ENCODE data around the gene ACSL1. TPM values are rescaled to one million over a fixed set of nuclear protein-coding genes. Genes with fewer than 3 reads are reported as not detected.

ACSL1 gene
- total and polyA plus RNA-seq, 2 experiments from 2014 or later = 6.2 to 13.1 TPM

DNA sequence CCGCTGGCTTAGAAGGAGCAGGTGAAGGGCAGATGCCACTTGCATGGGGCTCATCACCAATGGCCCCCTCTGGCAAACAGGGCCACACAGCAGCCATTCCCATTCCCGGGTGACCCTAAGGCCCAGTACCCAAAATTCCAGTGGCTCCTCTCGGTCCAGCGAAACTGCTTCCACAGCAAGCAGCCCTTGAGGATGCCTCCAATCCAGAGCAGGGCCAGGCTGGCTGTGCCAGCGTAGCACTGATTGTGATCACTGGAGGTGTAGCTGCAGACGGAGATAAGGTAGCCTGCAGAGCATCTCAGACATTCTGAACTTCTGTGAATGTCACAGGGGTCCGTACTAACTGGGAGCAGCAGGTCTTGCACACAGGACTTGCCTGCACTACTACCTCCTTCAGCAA, 27.3 kb downstream of the ACSL1 start:
- Mint-ChIP-seq H3K4me1 (peaks cover 10% of the 10 kb centered on the region; the same call in 2 of the 3 replicates), H3K36me3 (ENCODE audit: low read depth) (peaks cover 3% of the 10 kb centered on the region; the same call in 1 of the 3 replicates), H3K4me3 (no peak overlapping the region), H3K27ac (no peak overlapping the region), H3K27me3 (ENCODE audit: insufficient read depth, low read depth, poor library complexity) (peaks cover 3% of the 10 kb centered on the region), H3K9me3 (0 out of 3 replicates have a peak, but pooled peaks cover 4% of the 10 kb centered on the region)
- no peak for DNase-seq (ENCODE audit: low spot score)
- Histone ChIP-seq H3K27ac (ENCODE audit: low read depth) (no peak overlapping the region), H3K9me2 (ENCODE audit: insufficient read depth) (peaks cover 4% of the 10 kb centered on the region; the same call in 1 of the 2 replicates), H4K20me1 (replicated peaks; ENCODE audit: insufficient read depth) (no peaks in the 10 kb centered on the region), H3K4me2 (no peak overlapping the region), H3K27me3 (ENCODE audit: insufficient read depth) (no peaks in the 10 kb centered on the region), H3K4me1 (ENCODE audit: insufficient read depth) (peaks cover 3% of the 10 kb centered on the region), H2AFZ (no peak overlapping the region), H3K4me3 (no peak overlapping the region), H3K79me2 (replicated peaks; ENCODE audit: insufficient read depth) (no peaks in the 10 kb centered on the region), H3K36me3 (ENCODE audit: insufficient read depth) (peaks cover 4% of the 10 kb centered on the region; the same call in 1 of the 2 replicates), H3F3A (replicated peaks; ENCODE audit: low read depth) (no peaks in the 10 kb centered on the region)
- no peak for ATAC-seq
- no peak for TF ChIP-seq NANOG (IDR thresholded peaks at IDR 0.05; ENCODE audit: borderline replicate concordance)
- no peak for TF ChIP-seq CREB1 (CRISPR knock-in tag; IDR thresholded peaks at IDR 0.05; ENCODE audit: low read depth)
- TF ChIP-seq JUNB (IDR thresholded peaks at IDR 0.05; ENCODE audit: unreplicated experiment) = no peak
- no peak for TF ChIP-seq STAT1 (IDR thresholded peaks at IDR 0.05; ENCODE audit: unreplicated experiment)
- TF ChIP-seq EZH2 (IDR thresholded peaks at IDR 0.05; ENCODE audit: low read depth, unreplicated experiment) = no peak
- TF ChIP-seq EZH2phosphoT487 (IDR thresholded peaks at IDR 0.05; ENCODE audit: unreplicated experiment) = no peak
- no peak for TF ChIP-seq POLR2AphosphoS5 (IDR thresholded peaks at IDR 0.05; ENCODE audit: low read depth)
- TF ChIP-seq, protein P1, sequence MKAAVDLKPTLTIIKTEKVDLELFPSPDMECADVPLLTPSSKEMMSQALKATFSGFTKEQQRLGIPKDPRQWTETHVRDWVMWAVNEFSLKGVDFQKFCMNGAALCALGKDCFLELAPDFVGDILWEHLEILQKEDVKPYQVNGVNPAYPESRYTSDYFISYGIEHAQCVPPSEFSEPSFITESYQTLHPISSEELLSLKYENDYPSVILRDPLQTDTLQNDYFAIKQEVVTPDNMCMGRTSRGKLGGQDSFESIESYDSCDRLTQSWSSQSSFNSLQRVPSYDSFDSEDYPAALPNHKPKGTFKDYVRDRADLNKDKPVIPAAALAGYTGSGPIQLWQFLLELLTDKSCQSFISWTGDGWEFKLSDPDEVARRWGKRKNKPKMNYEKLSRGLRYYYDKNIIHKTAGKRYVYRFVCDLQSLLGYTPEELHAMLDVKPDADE (IDR thresholded peaks at IDR 0.05) = no peak

DNA sequence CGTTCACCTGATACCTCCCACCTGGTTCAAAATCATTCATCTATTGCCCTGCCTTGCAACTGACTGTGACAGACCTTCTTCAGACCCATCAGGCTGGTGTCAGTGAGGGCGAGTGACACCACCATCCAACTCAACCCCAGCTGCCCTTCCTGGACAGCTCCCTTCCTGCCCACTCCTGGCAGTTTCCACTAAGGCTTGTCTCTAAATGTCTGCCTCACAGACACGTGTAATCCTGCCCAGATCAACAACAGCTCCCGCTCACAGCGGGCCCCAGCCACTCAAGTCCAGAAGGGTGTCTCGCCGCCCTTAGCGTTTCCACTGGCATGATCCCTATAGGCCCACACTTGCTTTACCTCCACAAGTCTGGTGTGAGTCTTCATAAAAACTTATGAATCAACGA, 28.9 kb downstream of the ACSL1 start:
- H3K27ac Mint-ChIP-seq = no peak overlapping the region
- H3K36me3 ChIP-seq (ENCODE audit: insufficient read depth) = peaks cover 4% of the 10 kb centered on the region; the same call in 1 of the 2 replicates
- no peak for ATAC-seq
- TF ChIP-seq JUNB (IDR thresholded peaks at IDR 0.05; ENCODE audit: unreplicated experiment) (no peak), CREB1 (CRISPR knock-in tag; IDR thresholded peaks at IDR 0.05; ENCODE audit: low read depth) (no peak), NANOG (IDR thresholded peaks at IDR 0.05; ENCODE audit: borderline replicate concordance) (no peak), ZNF114 (CRISPR knock-in tag; IDR thresholded peaks at IDR 0.05) (no peak), POLR2AphosphoS5 (IDR thresholded peaks at IDR 0.05; ENCODE audit: low read depth) (no peak), EZH2phosphoT487 (IDR thresholded peaks at IDR 0.05; ENCODE audit: unreplicated experiment) (no peak)
- TF ChIP-seq, protein P1 (IDR thresholded peaks at IDR 0.05) = no peak
- TF ChIP-seq, protein P2, sequence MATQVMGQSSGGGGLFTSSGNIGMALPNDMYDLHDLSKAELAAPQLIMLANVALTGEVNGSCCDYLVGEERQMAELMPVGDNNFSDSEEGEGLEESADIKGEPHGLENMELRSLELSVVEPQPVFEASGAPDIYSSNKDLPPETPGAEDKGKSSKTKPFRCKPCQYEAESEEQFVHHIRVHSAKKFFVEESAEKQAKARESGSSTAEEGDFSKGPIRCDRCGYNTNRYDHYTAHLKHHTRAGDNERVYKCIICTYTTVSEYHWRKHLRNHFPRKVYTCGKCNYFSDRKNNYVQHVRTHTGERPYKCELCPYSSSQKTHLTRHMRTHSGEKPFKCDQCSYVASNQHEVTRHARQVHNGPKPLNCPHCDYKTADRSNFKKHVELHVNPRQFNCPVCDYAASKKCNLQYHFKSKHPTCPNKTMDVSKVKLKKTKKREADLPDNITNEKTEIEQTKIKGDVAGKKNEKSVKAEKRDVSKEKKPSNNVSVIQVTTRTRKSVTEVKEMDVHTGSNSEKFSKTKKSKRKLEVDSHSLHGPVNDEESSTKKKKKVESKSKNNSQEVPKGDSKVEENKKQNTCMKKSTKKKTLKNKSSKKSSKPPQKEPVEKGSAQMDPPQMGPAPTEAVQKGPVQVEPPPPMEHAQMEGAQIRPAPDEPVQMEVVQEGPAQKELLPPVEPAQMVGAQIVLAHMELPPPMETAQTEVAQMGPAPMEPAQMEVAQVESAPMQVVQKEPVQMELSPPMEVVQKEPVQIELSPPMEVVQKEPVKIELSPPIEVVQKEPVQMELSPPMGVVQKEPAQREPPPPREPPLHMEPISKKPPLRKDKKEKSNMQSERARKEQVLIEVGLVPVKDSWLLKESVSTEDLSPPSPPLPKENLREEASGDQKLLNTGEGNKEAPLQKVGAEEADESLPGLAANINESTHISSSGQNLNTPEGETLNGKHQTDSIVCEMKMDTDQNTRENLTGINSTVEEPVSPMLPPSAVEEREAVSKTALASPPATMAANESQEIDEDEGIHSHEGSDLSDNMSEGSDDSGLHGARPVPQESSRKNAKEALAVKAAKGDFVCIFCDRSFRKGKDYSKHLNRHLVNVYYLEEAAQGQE (IDR thresholded peaks at IDR 0.05; ENCODE audit: unreplicated experiment) = no peak

More for the DNA sequence above, 28.9 kb downstream of the ACSL1 start:
- Histone ChIP-seq H4K20me1 (replicated peaks; ENCODE audit: insufficient read depth) (no peaks in the 10 kb centered on the region), H3K9me2 (ENCODE audit: insufficient read depth) (peaks cover 4% of the 10 kb centered on the region; the same call in 1 of the 2 replicates), H3F3A (replicated peaks; ENCODE audit: low read depth) (no peaks in the 10 kb centered on the region), H3K4me1 (ENCODE audit: insufficient read depth) (peaks cover 13% of the 10 kb centered on the region), H3K79me2 (replicated peaks; ENCODE audit: insufficient read depth) (no peaks in the 10 kb centered on the region), H3K4me3 (no peak overlapping the region), H3K27me3 (ENCODE audit: insufficient read depth) (no peaks in the 10 kb centered on the region), H2AFZ (no peak overlapping the region), H3K4me2 (no peak overlapping the region), H3K27ac (ENCODE audit: low read depth) (no peak overlapping the region)
- Mint-ChIP-seq H3K9me3 (0 out of 3 replicates have a peak, but pooled peaks cover 4% of the 10 kb centered on the region), H3K36me3 (ENCODE audit: low read depth) (peaks cover 3% of the 10 kb centered on the region; the same call in 1 of the 3 replicates), H3K27me3 (ENCODE audit: insufficient read depth, low read depth, poor library complexity) (peaks cover 4% of the 10 kb centered on the region), H3K4me1 (peaks cover 14% of the 10 kb centered on the region), H3K4me3 (no peak overlapping the region)
- DNase-seq (ENCODE audit: low spot score) = no peak

Measured in GM23338 (cell line).